Prostate gland (tissue), 2 donors: Measurements from ENCODE around the gene SESN1.

Experiments
- POLR2A ChIP-seq: fragments of 450-650 bp; IDR thresholded peaks from one replicate; pipeline ENCODE4 v1.6.1; 2016; ENCODE audit warnings: antibody characterized with exemption, mild to moderate bottlenecking
- POLR2AphosphoS5 ChIP-seq: sonication (generic); formaldehyde crosslinking; IDR thresholded peaks from one replicate; pipeline ENCODE4 v1.6.1; 2017; ENCODE audit warnings: antibody characterized with exemption
- TF ChIP-seq, protein P1 (sequence below), 4 experiments: fragments of 200-600 bp in 2 of 4; fragments of 450-650 bp in 2 of 4; sonication (generic) in 2 of 4; IDR thresholded peaks; 1 replicate in 3 of 4; 2 replicates in 1 of 4; pipeline ENCODE4 v1.5.1; 2016 to 2019; ENCODE audit warnings: antibody characterized with exemption in 4 of 4, mild to moderate bottlenecking in 2 of 4, moderate library complexity in 2 of 4

DNA sequence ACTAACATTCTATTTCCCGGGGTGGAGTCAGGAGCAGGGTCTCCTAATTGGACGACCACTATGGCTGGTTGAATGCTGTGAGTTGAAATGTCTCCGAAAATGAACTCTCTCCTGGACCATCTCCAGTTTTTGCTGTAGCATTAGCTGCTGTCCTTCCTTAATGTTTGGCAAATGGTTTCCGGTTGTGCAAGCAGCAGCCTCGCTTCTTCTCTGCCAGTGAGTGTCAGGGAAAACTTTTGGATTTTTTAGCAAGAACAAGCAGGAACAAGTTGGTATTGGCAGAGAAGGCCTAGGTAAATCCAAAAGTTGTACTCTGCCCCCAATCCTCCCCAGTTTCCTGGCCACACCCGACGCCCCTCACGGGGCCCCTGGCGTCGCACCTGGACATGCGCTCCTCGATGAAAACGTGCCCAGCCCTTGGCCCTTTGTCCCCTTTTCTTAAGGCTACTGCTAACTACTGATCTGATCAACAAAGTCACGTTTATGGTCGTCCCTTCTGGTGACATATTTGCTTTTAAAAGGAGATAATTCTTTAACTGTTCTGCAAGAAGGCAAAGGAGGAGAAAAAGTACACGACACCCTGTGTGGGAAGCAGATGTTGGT, 143.2 kb downstream of the SESN1 start:
- peak; percentile 74 for TF ChIP-seq POLR2AphosphoS5
- TF ChIP-seq, protein P1, sequence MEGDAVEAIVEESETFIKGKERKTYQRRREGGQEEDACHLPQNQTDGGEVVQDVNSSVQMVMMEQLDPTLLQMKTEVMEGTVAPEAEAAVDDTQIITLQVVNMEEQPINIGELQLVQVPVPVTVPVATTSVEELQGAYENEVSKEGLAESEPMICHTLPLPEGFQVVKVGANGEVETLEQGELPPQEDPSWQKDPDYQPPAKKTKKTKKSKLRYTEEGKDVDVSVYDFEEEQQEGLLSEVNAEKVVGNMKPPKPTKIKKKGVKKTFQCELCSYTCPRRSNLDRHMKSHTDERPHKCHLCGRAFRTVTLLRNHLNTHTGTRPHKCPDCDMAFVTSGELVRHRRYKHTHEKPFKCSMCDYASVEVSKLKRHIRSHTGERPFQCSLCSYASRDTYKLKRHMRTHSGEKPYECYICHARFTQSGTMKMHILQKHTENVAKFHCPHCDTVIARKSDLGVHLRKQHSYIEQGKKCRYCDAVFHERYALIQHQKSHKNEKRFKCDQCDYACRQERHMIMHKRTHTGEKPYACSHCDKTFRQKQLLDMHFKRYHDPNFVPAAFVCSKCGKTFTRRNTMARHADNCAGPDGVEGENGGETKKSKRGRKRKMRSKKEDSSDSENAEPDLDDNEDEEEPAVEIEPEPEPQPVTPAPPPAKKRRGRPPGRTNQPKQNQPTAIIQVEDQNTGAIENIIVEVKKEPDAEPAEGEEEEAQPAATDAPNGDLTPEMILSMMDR (IDR thresholded peaks at IDR 0.05), result no peak
- no peak for TF ChIP-seq POLR2A
